ENCODE results near the gene IQGAP1.
"Not testable (repeated sequence)": the region's sequence is repeated elsewhere in the genome, so short reads cannot be mapped to it uniquely, and the experiment has no call there.

IQGAP1 gene

GRCh38 chr15:90520365-90520764 lies 132.3 kb downstream of the IQGAP1 start:
- DNase-seq (ENCODE audit: extremely low read depth in 1 of 2, low read depth in 1 of 2), result no peak

GRCh38 chr15:90523373-90523772 lies 135.3 kb downstream of the IQGAP1 start:
- DNase-seq (ENCODE audit: extremely low read depth in 1 of 2, low read depth in 1 of 2), result no peak

- DNase-seq (ENCODE audit: extremely low read depth in 1 of 2, low read depth in 1 of 2), result not testable (repeated sequence)
Measured at GRCh38 chr15:90524018-90524803, 136.2 kb downstream of the IQGAP1 start.

GRCh38 chr15:90529011-90529370 lies 140.9 kb downstream of the IQGAP1 start:
- DNase-seq (ENCODE audit: extremely low read depth in 1 of 2, low read depth in 1 of 2), result no peak

GRCh38 chr15:90529371-90530249 lies 141.6 kb downstream of the IQGAP1 start, which contains the start of gene CRTC3:
TSS of gene CRTC3 (plus strand) at chr15:90529923. CDS start at chr15:90530072, 149 bp downstream.
- DNase-seq (ENCODE audit: extremely low read depth in 1 of 2, low read depth in 1 of 2), result peak in 1 of 2 donors; percentile 36

- peak in 1 of 2 donors; percentile 26 for DNase-seq (ENCODE audit: extremely low read depth in 1 of 2, low read depth in 1 of 2)
Measured at GRCh38 chr15:90530250-90531051, 142.4 kb downstream of the IQGAP1 start.

GRCh38 chr15:90531147-90531546 lies 143.1 kb downstream of the IQGAP1 start:
- DNase-seq (ENCODE audit: extremely low read depth in 1 of 2, low read depth in 1 of 2), result no peak

- no peak for DNase-seq (ENCODE audit: extremely low read depth in 1 of 2, low read depth in 1 of 2)
Measured at GRCh38 chr15:90535254-90535653, 147.2 kb downstream of the IQGAP1 start.

- no peak for DNase-seq (ENCODE audit: extremely low read depth in 1 of 2, low read depth in 1 of 2)
Measured at GRCh38 chr15:90539789-90540188, 151.7 kb downstream of the IQGAP1 start.

GRCh38 chr15:90540768-90541167 lies 152.7 kb downstream of the IQGAP1 start:
- DNase-seq (ENCODE audit: extremely low read depth in 1 of 2, low read depth in 1 of 2), result no peak

- DNase-seq (ENCODE audit: extremely low read depth in 1 of 2, low read depth in 1 of 2), result no peak
Measured at GRCh38 chr15:90545095-90545494, 157.1 kb downstream of the IQGAP1 start.

GRCh38 chr15:90547540-90547939 lies 159.5 kb downstream of the IQGAP1 start:
- no peak for DNase-seq (ENCODE audit: extremely low read depth in 1 of 2, low read depth in 1 of 2)

GRCh38 chr15:90550919-90551318 lies 162.9 kb downstream of the IQGAP1 start:
- no peak for DNase-seq (ENCODE audit: extremely low read depth in 1 of 2, low read depth in 1 of 2)

Data from activated CD8-positive, alpha-beta memory T cell treated with anti-CD3 and anti-CD28 coated beads for 1 hour (primary cell).